ENCODE results near the gene NXN.

- TF ChIP-seq, protein P1, sequence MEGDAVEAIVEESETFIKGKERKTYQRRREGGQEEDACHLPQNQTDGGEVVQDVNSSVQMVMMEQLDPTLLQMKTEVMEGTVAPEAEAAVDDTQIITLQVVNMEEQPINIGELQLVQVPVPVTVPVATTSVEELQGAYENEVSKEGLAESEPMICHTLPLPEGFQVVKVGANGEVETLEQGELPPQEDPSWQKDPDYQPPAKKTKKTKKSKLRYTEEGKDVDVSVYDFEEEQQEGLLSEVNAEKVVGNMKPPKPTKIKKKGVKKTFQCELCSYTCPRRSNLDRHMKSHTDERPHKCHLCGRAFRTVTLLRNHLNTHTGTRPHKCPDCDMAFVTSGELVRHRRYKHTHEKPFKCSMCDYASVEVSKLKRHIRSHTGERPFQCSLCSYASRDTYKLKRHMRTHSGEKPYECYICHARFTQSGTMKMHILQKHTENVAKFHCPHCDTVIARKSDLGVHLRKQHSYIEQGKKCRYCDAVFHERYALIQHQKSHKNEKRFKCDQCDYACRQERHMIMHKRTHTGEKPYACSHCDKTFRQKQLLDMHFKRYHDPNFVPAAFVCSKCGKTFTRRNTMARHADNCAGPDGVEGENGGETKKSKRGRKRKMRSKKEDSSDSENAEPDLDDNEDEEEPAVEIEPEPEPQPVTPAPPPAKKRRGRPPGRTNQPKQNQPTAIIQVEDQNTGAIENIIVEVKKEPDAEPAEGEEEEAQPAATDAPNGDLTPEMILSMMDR (IDR thresholded peaks at IDR 0.05) = no peak
- TF ChIP-seq POLR2A (IDR thresholded peaks at IDR 0.05) = no peak
These were observed 25.0 kb downstream of the NXN start for GRCh38 chr17:954431-955164.
